ENCODE data around the gene CTU2. TPM values are rescaled to one million over a fixed set of nuclear protein-coding genes. Genes with fewer than 3 reads are reported as not detected.

Gene CTU2
- total RNA-seq, 2 donors from 2014 or later: 12.8 to 18.4 TPM

GRCh38 chr16:88694221-88695087, 11.8 kb upstream of the CTU2 start:
- no peak for DNase-seq
- intact Hi-C loops (cut with DNase I): no loop called here
- ATAC-seq: no peak

- no peak for DNase-seq
- intact Hi-C loops (cut with DNase I): no loop called here
- ATAC-seq: no peak
These were observed 11.1 kb upstream of the CTU2 start for GRCh38 chr16:88695218-88695617.

- ATAC-seq (no peak), DNase-seq (no peak)
- intact Hi-C loops (cut with DNase I): no loop called here
These were observed 10.6 kb upstream of the CTU2 start for GRCh38 chr16:88695753-88696152.

- intact Hi-C loops (cut with DNase I): no loop called here
- no peak for DNase-seq
- no peak for ATAC-seq
These were observed 9.9 kb upstream of the CTU2 start for GRCh38 chr16:88696441-88696840.

- ATAC-seq: no peak
- intact Hi-C loops (cut with DNase I): no loop called here
These were observed 9.0 kb upstream of the CTU2 start for GRCh38 chr16:88697116-88697830.

GRCh38 chr16:88697831-88698615, 8.3 kb upstream of the CTU2 start:
- ATAC-seq: no peak
- intact Hi-C loops (cut with DNase I): no loop called here
- DNase-seq: no peak

More at GRCh38 chr16:88697116-88697830, 9.0 kb upstream of the CTU2 start:
- DNase-seq: no peak

- ATAC-seq: no peak
- no peak for DNase-seq
- intact Hi-C loops (cut with DNase I): no loop called here
These were observed 7.7 kb upstream of the CTU2 start for GRCh38 chr16:88698646-88699045.

GRCh38 chr16:88699180-88699579, 7.1 kb upstream of the CTU2 start:
- DNase-seq (no peak), ATAC-seq (no peak)
- intact Hi-C loops (cut with DNase I): no loop called here

GRCh38 chr16:88700322-88700635, 6.0 kb upstream of the CTU2 start:
- intact Hi-C loops (cut with DNase I): no loop called here
- DNase-seq (no peak), ATAC-seq (no peak)

- intact Hi-C loops (cut with DNase I): no loop called here
- ATAC-seq (peak; percentile 77 to 79), DNase-seq (peak; percentile 94)
These were observed 5.4 kb upstream of the CTU2 start for GRCh38 chr16:88700636-88701482.

GRCh38 chr16:88701581-88702370, 4.5 kb upstream of the CTU2 start:
- intact Hi-C loops (cut with DNase I): no loop called here
- ATAC-seq: no peak
- DNase-seq: no peak

- intact Hi-C loops (cut with DNase I): no loop called here
- DNase-seq (no peak), ATAC-seq (no peak)
These were observed 3.7 kb upstream of the CTU2 start for GRCh38 chr16:88702371-88703210.

GRCh38 chr16:88703486-88704309, 2.6 kb upstream of the CTU2 start:
- ATAC-seq: peak in 1 of 2 donors; percentile 1
- DNase-seq: no peak
- intact Hi-C loops (cut with DNase I): no loop called here

- DNase-seq (no peak), ATAC-seq (no peak)
- intact Hi-C loops (cut with DNase I): no loop called here
These were observed 1.1 kb upstream of the CTU2 start for GRCh38 chr16:88705076-88705684.

GRCh38 chr16:88705801-88706228, 488 bp upstream of the CTU2 start:
- no peak for DNase-seq
- intact Hi-C loops (cut with DNase I): no loop called here
- ATAC-seq: peak; percentile 4 to 20
